K562 (cell line): ENCODE data around the gene ABHD18. TPM values are rescaled to one million over a fixed set of nuclear protein-coding genes. Genes with fewer than 3 reads are reported as not detected.

Experiments
- ATAC-seq: fragments of 200-7000 bp; cut with Tn5 transposase; 3 replicates; pipeline ENCODE4 v1.9.1; 2020; ENCODE audit warnings: moderate library complexity
- BruUV-seq: library from RNA; stranded (reverse); fragments of 400-500 nt; replicated peaks from 2 replicates; lab custom pipeline; 2021; lab: Mats Ljungman, UMichigan
- CTCF ChIA-PET: fragments of 300-600 bp; formaldehyde crosslinking; extraction: SDS; loops from one replicate; lab custom pipeline; 2021; ENCODE audit warnings: low intra/inter-chr PET ratio; lab: Yijun Ruan, JAX
- POLR2A ChIA-PET: fragments of 300-600, 350-650 bp; sonication (Branson Sonifier 250); formaldehyde crosslinking; extraction: SDS; loops from one replicate; lab custom pipeline; 2021; ENCODE audit warnings: antibody characterized with exemption, inconsistent platforms; lab: Yijun Ruan, JAX
- DNase-seq, 4 experiments: peaks; one replicate each; pipeline versions ENCODE4 v3.0.0 to v3.0.0-alpha.2; 2011 to 2018; ENCODE audit warnings: low spot score in 3 of 4, mixed read lengths in 3 of 4; ENCODE audit errors: extremely low read depth in 1 of 4
- FAIRE-seq: peaks from 2 replicates; lab custom pipeline; 2011; peaks lifted over from hg19 to GRCh38; lab: Jason Lieb, UNC
- H2AFZ ChIP-seq: 2 replicates; pipeline ENCODE4 v1.6.0; 2011; ENCODE audit warnings: low read depth, low read length, control low read depth, inconsistent platforms
- H3K27ac ChIP-seq: fragments of 200-600 bp; 3 replicates; pipeline ENCODE4 v1.8.0; 2011; ENCODE audit warnings: low read depth, mild to moderate bottlenecking, control low read depth, inconsistent platforms, low read length, moderate library complexity, mixed read lengths; ENCODE audit errors: extremely low read depth
- H3K27me3 ChIP-seq, 2 experiments: fragments of 300-600 bp in 1 of 2; 2 replicates in 1 of 2; 3 replicates in 1 of 2; pipeline versions ENCODE4 v1.6.0 to v1.8.0; 2011; ENCODE audit warnings: inconsistent platforms in 2 of 2, low read length in 2 of 2, mild to moderate bottlenecking in 1 of 2, mixed read lengths in 1 of 2, moderate library complexity in 1 of 2; ENCODE audit not compliant: control insufficient read depth in 2 of 2, insufficient read depth in 2 of 2
- H3K36me3 ChIP-seq: fragments of 300-600 bp; 3 replicates; pipeline ENCODE4 v1.8.0; 2011; ENCODE audit warnings: mild to moderate bottlenecking, low read length, inconsistent platforms; ENCODE audit not compliant: control insufficient read depth, insufficient read depth
- H3K4me1 ChIP-seq, 2 experiments: fragments of 200-600 bp in 1 of 2; replicated peaks in 1 of 2; 2 replicates in 1 of 2; 3 replicates in 1 of 2; pipeline versions ENCODE4 v1.5.1 to v1.8.0; 2011; ENCODE audit warnings: inconsistent platforms in 2 of 2, low read length in 2 of 2, mild to moderate bottlenecking in 1 of 2, mixed read lengths in 1 of 2, moderate library complexity in 1 of 2; ENCODE audit not compliant: control insufficient read depth in 2 of 2, insufficient read depth in 2 of 2
- H3K4me2 ChIP-seq: 2 replicates; pipeline ENCODE4 v1.6.1; 2011; ENCODE audit warnings: low read length, control low read depth, inconsistent platforms, mixed read lengths; ENCODE audit not compliant: insufficient read depth
- H3K4me3 ChIP-seq: fragments of 200-600 bp; sonication (generic), shearing (Covaris generic); 2 replicates; pipeline ENCODE4 v1.5.1; 2016; ENCODE audit warnings: control low read depth, inconsistent platforms
- H3K79me2 ChIP-seq: fragments of 200-600 bp; 3 replicates; pipeline ENCODE4 v1.8.0; 2011; ENCODE audit warnings: low read length, inconsistent platforms; ENCODE audit not compliant: control insufficient read depth, insufficient read depth
- H3K9ac ChIP-seq, 2 experiments: 2 replicates each; pipeline versions ENCODE4 v1.6.0 to v1.6.1; 2011; ENCODE audit warnings: low read depth in 2 of 2, low read length in 2 of 2, control low read depth in 1 of 2, inconsistent platforms in 1 of 2, mild to moderate bottlenecking in 1 of 2, mixed read lengths in 1 of 2; ENCODE audit not compliant: insufficient read depth in 1 of 2
- H3K9me1 ChIP-seq: one replicate; pipeline ENCODE4 v1.6.0; 2011; ENCODE audit warnings: inconsistent platforms, mild to moderate bottlenecking, low read length, moderate library complexity; ENCODE audit not compliant: control insufficient read depth, insufficient read depth
- H3K9me3 ChIP-seq: replicated peaks from 2 replicates; pipeline ENCODE4 v1.5.1; 2011; ENCODE audit warnings: low read depth, low read length, inconsistent platforms; ENCODE audit not compliant: control insufficient read depth, insufficient read depth
- H4K20me1 ChIP-seq: replicated peaks from 2 replicates; pipeline ENCODE4 v1.6.1; 2011; ENCODE audit warnings: low read length, inconsistent platforms, mixed read lengths; ENCODE audit not compliant: control insufficient read depth, insufficient read depth
- CBX5 ChIP-seq: IDR thresholded peaks from 2 replicates; pipeline ENCODE4 v1.6.1; 2014; ENCODE audit warnings: low read depth, borderline replicate concordance
- CREB1 ChIP-seq, 2 experiments: sonication (generic) in 1 of 2; formaldehyde crosslinking in 1 of 2; IDR thresholded peaks; 2 replicates each; pipeline versions ENCODE4 v1.6.1 to v1.8.0; 2012 to 2022; ENCODE audit warnings: inconsistent platforms in 1 of 2, mild to moderate bottlenecking in 1 of 2, missing genetic modification reagents in 1 of 2, moderate library complexity in 1 of 2
- NFXL1 ChIP-seq: fragments of 450-650 bp; formaldehyde crosslinking; IDR thresholded peaks from 2 replicates; pipeline ENCODE4 v1.4.0; 2021; ENCODE audit warnings: mild to moderate bottlenecking
- POU5F1 ChIP-seq: fragments of 150-350 bp; IDR thresholded peaks from 2 replicates; pipeline ENCODE4 v1.6.1; 2014; ENCODE audit warnings: borderline replicate concordance, low read length, low read depth, mild to moderate bottlenecking; ENCODE audit not compliant: partially characterized antibody
- RBM14 ChIP-seq: fragments of 200-400 bp; formaldehyde crosslinking; IDR thresholded peaks from 2 replicates; pipeline ENCODE4 v1.6.1; 2018; ENCODE audit warnings: low read depth, mild to moderate bottlenecking, low read length, moderate library complexity, borderline replicate concordance; ENCODE audit not compliant: insufficient read depth
- ZNF77 ChIP-seq: fragments of 250-450 bp; sonication (Bioruptor Pico); IDR thresholded peaks from 2 replicates; pipeline ENCODE4 v1.5.0; 2020
- WGBS: fragments of 100-300 bp; shearing (Covaris generic); methylation state at CpG from one replicate; pipeline ENCODE4 v1.1.6; 2016; ENCODE audit warnings: low coverage, mixed read lengths; ENCODE audit not compliant: insufficient coverage; ENCODE audit errors: missing lambda C conversion rate; 5-methylcytosine and 5-hydroxymethylcytosine counted together
- in situ Hi-C: fragments of 300-500 bp; cut with MboI; formaldehyde crosslinking; loops from 4 replicates; pipeline ENCODE4 v1.15.0; 2018; ENCODE audit warnings: inconsistent platforms, mixed read lengths
- intact Hi-C: fragments of 100-400 bp; cut with micrococcal nuclease; formaldehyde crosslinking; loops from 2 replicates; pipeline ENCODE4 v1.14.2; 2022
- polyA plus RNA-seq, 8 experiments: library from polyadenylated mRNA; depleted of rRNA in 4 of 8; stranded (reverse) in 5 of 8; unstranded in 3 of 8; fragments of >200 nt; fragmentation: Nextera tagmentation in 2 of 8; fragmentation: Illumina TruSeq in 1 of 8; extraction: Ambion mirVana in 2 of 8; extraction: Trizol in 1 of 8; gene quantifications; 2 replicates each; pipeline versions ENCODE4 v1.2.1 to v1.2.3, GENCODE V29; 2011 to 2014; ENCODE audit warnings: inconsistent platforms in 1 of 8, missing spikeins in 1 of 8
- total RNA-seq, 7 experiments: library from RNA; depleted of rRNA in 6 of 7; stranded (reverse); fragments of >200 nt in 6 of 7; fragmentation: Illumina TruSeq in 2 of 7; extraction: Trizol in 2 of 7; gene quantifications; 2 replicates each; pipeline versions ENCODE4 v1.2.1 to v1.2.3, GENCODE V29; 2011 to 2021; ENCODE audit warnings: low replicate concordance in 1 of 7
- TF ChIP-seq, protein P1 (sequence below): IDR thresholded peaks from 2 replicates; pipeline ENCODE4 v1.6.1; 2011; ENCODE audit warnings: borderline replicate concordance, low read depth, mild to moderate bottlenecking, moderate library complexity, low read length; ENCODE audit not compliant: insufficient read depth, poor library complexity, severe bottlenecking
- TF ChIP-seq, protein P2 (sequence below): fragments of 450-650 bp; IDR thresholded peaks from 2 replicates; pipeline ENCODE4 v1.6.1; 2016; ENCODE audit warnings: low read depth

The ABHD18 gene
- total and polyA plus RNA-seq, 9 of the 15 experiments (the other 6 are each of a cell fraction or from before 2014, with no cell fraction given): 6.1 to 25.0 (median 16.0) TPM

DNA sequence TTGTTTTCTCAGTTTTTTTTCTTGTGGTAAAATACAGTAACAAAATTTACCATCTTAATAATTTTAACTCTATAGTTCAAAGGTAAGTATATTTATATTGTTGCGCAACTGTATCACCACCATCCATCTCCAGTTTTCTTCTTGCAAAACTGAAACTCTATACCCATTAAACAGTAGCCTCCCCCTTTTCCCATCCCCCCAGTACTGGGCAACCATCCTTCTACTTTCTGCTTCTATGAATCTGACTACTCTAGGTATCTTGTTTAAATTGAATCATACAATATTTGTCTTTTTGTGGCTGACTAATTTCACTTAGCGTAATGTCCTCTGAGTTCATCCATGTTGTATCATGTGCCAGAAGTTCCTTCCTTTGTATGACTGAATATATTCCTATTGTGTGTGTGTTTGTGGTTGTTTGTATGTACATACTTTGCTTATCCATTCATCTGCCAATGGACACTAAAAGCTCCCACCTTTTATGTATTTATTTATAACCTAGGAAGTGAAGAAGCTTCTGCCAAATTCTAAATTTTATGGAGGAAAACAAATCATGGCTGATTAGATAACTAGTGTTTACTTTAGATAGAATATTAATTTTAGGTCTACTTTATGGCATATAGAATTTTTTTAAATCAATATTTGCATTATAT lies 10.0 kb downstream of the ABHD18 start:
- no TSS peak for BruUV-seq
- H3K27me3 ChIP-seq: no peaks in the 10 kb centered on the region
- intact Hi-C loops (no loop called here), in situ Hi-C loops (no loop called here)
- H3K4me2 ChIP-seq: no peak overlapping the region
- no peaks in the 10 kb centered on the region for H3K4me1 ChIP-seq
- H4K20me1 ChIP-seq: no peaks in the 10 kb centered on the region
- no peak overlapping the region for H3K4me3 ChIP-seq
- FAIRE-seq (no peak), DNase-seq (no peak), ATAC-seq (no peak)
- H3K36me3 ChIP-seq: peaks cover 31% of the 10 kb centered on the region; the same call in 2 of the 3 replicates
- ChIA-PET POLR2A (no interaction called here), CTCF (no interaction called here)
- 100% methylated on average over 2 of the region's 2 CpGs for WGBS
- H3K79me2 ChIP-seq: peaks cover 30% of the 10 kb centered on the region
- no peak overlapping the region for H2AFZ ChIP-seq
- no peak overlapping the region for H3K9ac ChIP-seq
- no peaks in the 10 kb centered on the region for H3K9me3 ChIP-seq
- no peak overlapping the region for H3K27ac ChIP-seq
- no peaks in the 10 kb centered on the region for H3K9me1 ChIP-seq
- TF ChIP-seq NFXL1 (CRISPR knock-in tag) (no peak), POU5F1 (no peak), CBX5 (no peak), RBM14 (no peak), CREB1 (IDR thresholded peaks at IDR 0.05) (no peak), CREB1 (CRISPR knock-in tag; IDR thresholded peaks at IDR 0.05) (no peak), ZNF77 (CRISPR knock-in tag) (no peak)
- TF ChIP-seq, protein P1, sequence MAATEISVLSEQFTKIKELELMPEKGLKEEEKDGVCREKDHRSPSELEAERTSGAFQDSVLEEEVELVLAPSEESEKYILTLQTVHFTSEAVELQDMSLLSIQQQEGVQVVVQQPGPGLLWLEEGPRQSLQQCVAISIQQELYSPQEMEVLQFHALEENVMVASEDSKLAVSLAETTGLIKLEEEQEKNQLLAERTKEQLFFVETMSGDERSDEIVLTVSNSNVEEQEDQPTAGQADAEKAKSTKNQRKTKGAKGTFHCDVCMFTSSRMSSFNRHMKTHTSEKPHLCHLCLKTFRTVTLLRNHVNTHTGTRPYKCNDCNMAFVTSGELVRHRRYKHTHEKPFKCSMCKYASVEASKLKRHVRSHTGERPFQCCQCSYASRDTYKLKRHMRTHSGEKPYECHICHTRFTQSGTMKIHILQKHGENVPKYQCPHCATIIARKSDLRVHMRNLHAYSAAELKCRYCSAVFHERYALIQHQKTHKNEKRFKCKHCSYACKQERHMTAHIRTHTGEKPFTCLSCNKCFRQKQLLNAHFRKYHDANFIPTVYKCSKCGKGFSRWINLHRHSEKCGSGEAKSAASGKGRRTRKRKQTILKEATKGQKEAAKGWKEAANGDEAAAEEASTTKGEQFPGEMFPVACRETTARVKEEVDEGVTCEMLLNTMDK: no peak
- TF ChIP-seq, protein P2, sequence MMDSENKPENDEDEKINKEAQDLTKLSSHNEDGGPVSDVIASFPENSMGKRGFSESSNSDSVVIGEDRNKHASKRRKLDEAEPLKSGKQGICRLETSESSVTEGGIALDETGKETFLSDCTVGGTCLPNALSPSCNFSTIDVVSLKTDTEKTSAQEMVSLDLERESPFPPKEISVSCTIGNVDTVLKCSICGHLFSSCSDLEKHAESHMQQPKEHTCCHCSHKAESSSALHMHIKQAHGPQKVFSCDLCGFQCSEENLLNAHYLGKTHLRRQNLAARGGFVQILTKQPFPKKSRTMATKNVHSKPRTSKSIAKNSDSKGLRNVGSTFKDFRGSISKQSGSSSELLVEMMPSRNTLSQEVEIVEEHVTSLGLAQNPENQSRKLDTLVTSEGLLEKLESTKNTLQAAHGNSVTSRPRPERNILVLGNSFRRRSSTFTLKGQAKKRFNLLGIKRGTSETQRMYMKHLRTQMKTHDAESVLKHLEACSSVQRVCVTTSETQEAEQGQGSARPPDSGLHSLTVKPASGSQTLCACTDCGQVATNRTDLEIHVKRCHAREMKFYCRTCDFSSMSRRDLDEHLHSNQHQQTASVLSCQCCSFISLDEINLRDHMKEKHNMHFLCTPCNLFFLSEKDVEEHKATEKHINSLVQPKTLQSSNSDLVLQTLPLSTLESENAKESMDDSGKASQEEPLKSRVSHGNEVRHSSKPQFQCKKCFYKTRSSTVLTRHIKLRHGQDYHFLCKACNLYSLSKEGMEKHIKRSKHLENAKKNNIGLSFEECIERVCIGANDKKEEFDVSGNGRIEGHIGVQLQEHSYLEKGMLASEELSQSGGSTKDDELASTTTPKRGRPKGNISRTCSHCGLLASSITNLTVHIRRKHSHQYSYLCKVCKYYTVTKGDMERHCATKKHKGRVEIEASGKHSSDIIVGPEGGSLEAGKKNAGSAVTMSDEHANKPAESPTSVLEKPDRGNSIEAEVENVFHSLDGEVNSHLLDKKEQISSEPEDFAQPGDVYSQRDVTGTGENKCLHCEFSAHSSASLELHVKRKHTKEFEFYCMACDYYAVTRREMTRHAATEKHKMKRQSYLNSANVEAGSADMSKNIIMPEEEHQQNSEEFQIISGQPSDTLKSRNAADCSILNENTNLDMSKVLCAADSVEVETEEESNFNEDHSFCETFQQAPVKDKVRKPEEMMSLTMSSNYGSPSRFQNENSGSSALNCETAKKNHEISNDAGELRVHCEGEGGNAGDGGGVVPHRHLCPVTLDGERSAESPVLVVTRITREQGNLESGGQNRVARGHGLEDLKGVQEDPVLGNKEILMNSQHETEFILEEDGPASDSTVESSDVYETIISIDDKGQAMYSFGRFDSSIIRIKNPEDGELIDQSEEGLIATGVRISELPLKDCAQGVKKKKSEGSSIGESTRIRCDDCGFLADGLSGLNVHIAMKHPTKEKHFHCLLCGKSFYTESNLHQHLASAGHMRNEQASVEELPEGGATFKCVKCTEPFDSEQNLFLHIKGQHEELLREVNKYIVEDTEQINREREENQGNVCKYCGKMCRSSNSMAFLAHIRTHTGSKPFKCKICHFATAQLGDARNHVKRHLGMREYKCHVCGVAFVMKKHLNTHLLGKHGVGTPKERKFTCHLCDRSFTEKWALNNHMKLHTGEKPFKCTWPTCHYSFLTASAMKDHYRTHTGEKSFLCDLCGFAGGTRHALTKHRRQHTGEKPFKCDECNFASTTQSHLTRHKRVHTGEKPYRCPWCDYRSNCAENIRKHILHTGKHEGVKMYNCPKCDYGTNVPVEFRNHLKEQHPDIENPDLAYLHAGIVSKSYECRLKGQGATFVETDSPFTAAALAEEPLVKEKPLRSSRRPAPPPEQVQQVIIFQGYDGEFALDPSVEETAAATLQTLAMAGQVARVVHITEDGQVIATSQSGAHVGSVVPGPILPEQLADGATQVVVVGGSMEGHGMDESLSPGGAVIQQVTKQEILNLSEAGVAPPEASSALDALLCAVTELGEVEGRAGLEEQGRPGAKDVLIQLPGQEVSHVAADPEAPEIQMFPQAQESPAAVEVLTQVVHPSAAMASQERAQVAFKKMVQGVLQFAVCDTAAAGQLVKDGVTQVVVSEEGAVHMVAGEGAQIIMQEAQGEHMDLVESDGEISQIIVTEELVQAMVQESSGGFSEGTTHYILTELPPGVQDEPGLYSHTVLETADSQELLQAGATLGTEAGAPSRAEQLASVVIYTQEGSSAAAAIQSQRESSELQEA: no peak
